OCI-LY7 (cell line): Measurements from ENCODE around the gene LGALS1. TPM values are rescaled to one million over a fixed set of nuclear protein-coding genes. Genes with fewer than 3 reads are reported as not detected.
"Not testable (repeated sequence)": the region's sequence is repeated elsewhere in the genome, so short reads cannot be mapped to it uniquely, and the experiment has no call there.

Source experiments
- BruUV-seq: library from RNA; stranded (reverse); fragments of 400-500 nt; replicated peaks from 2 replicates; lab custom pipeline; 2021; lab: Mats Ljungman, UMichigan
- CTCF ChIA-PET: fragments of 300-600 bp; sonication (Branson Sonifier 250); formaldehyde crosslinking; loops from one replicate; lab custom pipeline; 2022; ENCODE audit warnings: antibody characterized with exemption; ENCODE audit not compliant: unreplicated experiment; lab: Charles Lee
- POLR2A ChIA-PET: fragments of 300-600 bp; sonication (Branson Sonifier 250); formaldehyde crosslinking; loops from one replicate; lab custom pipeline; 2022; ENCODE audit warnings: antibody characterized with exemption; lab: Charles Lee
- DNase-seq: peaks from one replicate; pipeline ENCODE4 v3.0.0-alpha.2; 2015; ENCODE audit warnings: low spot score
- H2AFZ ChIP-seq: fragments of 200-600 bp; sonication (generic), shearing (Covaris generic); 2 replicates; pipeline ENCODE4 v1.6.1; 2014; ENCODE audit warnings: mild to moderate bottlenecking, antibody characterized with exemption, low read length, moderate library complexity
- H3K27ac ChIP-seq: fragments of 200-600 bp; sonication (generic); 2 replicates; pipeline ENCODE4 v1.5.1; 2014; ENCODE audit warnings: mixed run types, low read depth, mild to moderate bottlenecking, moderate library complexity, low read length, inconsistent platforms; ENCODE audit not compliant: poor library complexity, severe bottlenecking
- H3K36me3 ChIP-seq: fragments of 200-600 bp; sonication (generic); 2 replicates; pipeline ENCODE4 v1.6.1; 2014; ENCODE audit warnings: mild to moderate bottlenecking, antibody characterized with exemption, low read length, moderate library complexity, mixed read lengths; ENCODE audit not compliant: insufficient read depth
- H3K4me1 ChIP-seq: fragments of 200-600 bp; sonication (generic); 2 replicates; pipeline ENCODE4 v1.5.1; 2014; ENCODE audit warnings: mild to moderate bottlenecking, low read length; ENCODE audit not compliant: insufficient read depth, poor library complexity, severe bottlenecking
- H3K4me2 ChIP-seq: fragments of 200-600 bp; sonication (generic); 2 replicates; pipeline ENCODE4 v1.6.1; 2014; ENCODE audit warnings: mild to moderate bottlenecking, low read length
- H3K4me3 ChIP-seq: fragments of 200-600 bp; sonication (generic); 2 replicates; pipeline ENCODE4 v1.5.1; 2014; ENCODE audit warnings: mild to moderate bottlenecking, low read depth, low read length; ENCODE audit not compliant: poor library complexity, severe bottlenecking
- H3K79me2 ChIP-seq: fragments of 200-600 bp; sonication (generic); 2 replicates; pipeline ENCODE4 v1.6.1; 2016; ENCODE audit warnings: low read depth, mild to moderate bottlenecking, low read length, moderate library complexity, mixed read lengths; ENCODE audit not compliant: insufficient read depth
- H3K9me2 ChIP-seq: fragments of 200-600 bp; sonication (generic); 2 replicates; pipeline ENCODE4 v1.6.1; 2016; ENCODE audit warnings: mild to moderate bottlenecking, low read length, mixed read lengths; ENCODE audit not compliant: insufficient read depth
- H3K9me3 ChIP-seq: fragments of 200-600 bp; sonication (generic); 2 replicates; pipeline ENCODE4 v1.6.1; 2014; ENCODE audit warnings: mild to moderate bottlenecking, mixed run types, low read length, mixed read lengths
- H4K20me1 ChIP-seq: fragments of 200-600 bp; sonication (generic); 2 replicates; pipeline ENCODE4 v1.6.1; 2014; ENCODE audit warnings: mild to moderate bottlenecking, antibody characterized with exemption, low read length, moderate library complexity, mixed read lengths; ENCODE audit not compliant: insufficient read depth
- EZH2phosphoT487 ChIP-seq: fragments of 200-600 bp; sonication (generic); IDR thresholded peaks from 2 replicates; pipeline ENCODE4 v1.6.1; 2018; ENCODE audit warnings: low read depth, borderline replicate concordance, mild to moderate bottlenecking, mixed run types, antibody characterized with exemption, low read length, moderate library complexity, mixed read lengths
- intact Hi-C: fragments of 100-400 bp; cut with micrococcal nuclease; formaldehyde crosslinking; loops from one replicate; pipeline ENCODE4 v1.10.0; 2022; ENCODE audit not compliant: unreplicated experiment
- total RNA-seq, 2 experiments: library from RNA; depleted of rRNA in 1 of 2; stranded (reverse); fragments of >200 nt in 1 of 2; shearing (Covaris generic) in 1 of 2; gene quantifications; 2 replicates each; pipeline ENCODE4 v1.2.3, GENCODE V29; 2014 to 2022
- TF ChIP-seq, protein P1 (sequence below): fragments of 200-600 bp; sonication (generic); conservative IDR thresholded peaks from 2 replicates; pipeline ENCODE4 v1.5.1; 2014; ENCODE audit warnings: mild to moderate bottlenecking, antibody characterized with exemption, low read length, moderate library complexity, mixed read lengths

LGALS1 gene
- total RNA-seq, 2 experiments from 2014 or later = 57.3 to 93.1 TPM

DNA sequence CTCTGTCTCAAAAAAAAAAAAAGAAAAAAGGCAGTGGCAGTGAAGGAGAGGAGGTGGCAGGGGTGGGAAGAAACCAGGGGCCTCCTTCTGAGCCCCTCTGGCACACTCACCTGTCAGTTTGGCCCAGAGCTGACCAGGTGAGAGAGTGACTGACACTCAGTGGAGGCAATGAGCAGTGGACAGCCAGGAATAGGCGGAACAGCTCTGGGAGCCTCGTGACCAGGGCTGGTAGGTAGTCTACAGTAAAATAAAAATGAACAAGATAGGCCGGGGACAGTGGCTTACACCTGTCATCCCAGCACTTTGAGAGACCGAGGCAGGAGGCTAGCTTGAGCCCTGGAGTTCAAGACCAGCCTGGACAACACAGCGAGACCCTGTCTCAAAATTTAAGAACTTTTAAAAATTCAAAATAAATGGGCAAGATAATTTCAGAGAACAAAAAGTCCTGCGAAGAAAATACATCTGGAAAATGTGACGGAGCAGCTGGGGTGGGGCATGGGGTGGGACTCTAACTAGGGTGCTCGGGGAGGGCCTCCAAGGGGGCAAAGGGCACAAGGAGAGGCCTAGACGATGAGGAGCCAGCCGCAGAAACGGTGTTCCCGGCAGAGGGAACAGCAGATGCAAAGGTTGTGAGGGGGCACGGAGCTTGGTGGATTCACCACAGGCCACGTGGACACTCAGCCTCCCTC is 20.7 kb upstream of the LGALS1 start:
- CTCF ChIA-PET = interaction anchor here (0.6 kb wide), 1 partner anchor 113 kb away, joined by 3 read pairs; no protein-coding TSS in a partner anchor
- Histone ChIP-seq H3K4me1 (peaks cover 7% of the 10 kb centered on the region), H3K4me3 (no peak overlapping the region), H3K4me2 (no peak overlapping the region), H4K20me1 (peaks cover 4% of the 10 kb centered on the region; the same call in 1 of the 2 replicates), H3K36me3 (peaks cover 33% of the 10 kb centered on the region), H3K9me2 (no peaks in the 10 kb centered on the region), H3K9me3 (no peaks in the 10 kb centered on the region), H3K79me2 (peaks cover 6% of the 10 kb centered on the region), H2AFZ (no peak overlapping the region), H3K27ac (no peak overlapping the region)
- TF ChIP-seq EZH2phosphoT487 = no peak
- TF ChIP-seq, protein P1, sequence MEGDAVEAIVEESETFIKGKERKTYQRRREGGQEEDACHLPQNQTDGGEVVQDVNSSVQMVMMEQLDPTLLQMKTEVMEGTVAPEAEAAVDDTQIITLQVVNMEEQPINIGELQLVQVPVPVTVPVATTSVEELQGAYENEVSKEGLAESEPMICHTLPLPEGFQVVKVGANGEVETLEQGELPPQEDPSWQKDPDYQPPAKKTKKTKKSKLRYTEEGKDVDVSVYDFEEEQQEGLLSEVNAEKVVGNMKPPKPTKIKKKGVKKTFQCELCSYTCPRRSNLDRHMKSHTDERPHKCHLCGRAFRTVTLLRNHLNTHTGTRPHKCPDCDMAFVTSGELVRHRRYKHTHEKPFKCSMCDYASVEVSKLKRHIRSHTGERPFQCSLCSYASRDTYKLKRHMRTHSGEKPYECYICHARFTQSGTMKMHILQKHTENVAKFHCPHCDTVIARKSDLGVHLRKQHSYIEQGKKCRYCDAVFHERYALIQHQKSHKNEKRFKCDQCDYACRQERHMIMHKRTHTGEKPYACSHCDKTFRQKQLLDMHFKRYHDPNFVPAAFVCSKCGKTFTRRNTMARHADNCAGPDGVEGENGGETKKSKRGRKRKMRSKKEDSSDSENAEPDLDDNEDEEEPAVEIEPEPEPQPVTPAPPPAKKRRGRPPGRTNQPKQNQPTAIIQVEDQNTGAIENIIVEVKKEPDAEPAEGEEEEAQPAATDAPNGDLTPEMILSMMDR = no peak
- POLR2A ChIA-PET = no interaction called here
- BruUV-seq = no TSS peak
- intact Hi-C loops = no loop called here
- no peak for DNase-seq

DNA sequence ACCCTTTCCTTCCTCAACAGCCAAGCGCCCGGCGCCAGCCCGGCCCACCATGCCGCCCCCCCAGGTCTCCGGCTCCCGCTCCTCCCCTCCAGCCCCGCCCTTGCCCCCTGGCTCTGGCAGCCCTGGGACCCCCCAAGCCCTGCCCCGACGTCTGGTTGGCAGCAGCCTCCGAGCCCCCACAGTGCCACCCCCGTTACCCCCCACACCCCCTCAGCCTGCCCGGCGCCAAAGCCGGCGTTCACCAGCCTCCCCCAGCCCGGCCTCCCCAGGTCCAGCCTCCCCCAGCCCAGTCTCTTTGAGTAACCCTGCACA is 20.2 kb upstream of the LGALS1 start:
- Histone ChIP-seq H3K9me3 (no peaks in the 10 kb centered on the region), H3K4me1 (peaks cover 9% of the 10 kb centered on the region), H2AFZ (no peak overlapping the region), H3K9me2 (no peaks in the 10 kb centered on the region), H3K4me2 (no peak overlapping the region), H3K27ac (no peak overlapping the region), H3K36me3 (peaks cover 33% of the 10 kb centered on the region), H3K79me2 (peaks cover 11% of the 10 kb centered on the region), H4K20me1 (peaks cover 9% of the 10 kb centered on the region), H3K4me3 (no peak overlapping the region)
- DNase-seq = no peak
- TF ChIP-seq, protein P1 = no peak
- TF ChIP-seq EZH2phosphoT487 = no peak
- POLR2A ChIA-PET = no interaction called here
- CTCF ChIA-PET = interaction anchor here (0.6 kb wide), 1 partner anchor 113 kb away, joined by 3 read pairs; no protein-coding TSS in a partner anchor
- no TSS peak for BruUV-seq
- intact Hi-C loops = no loop called here

DNA sequence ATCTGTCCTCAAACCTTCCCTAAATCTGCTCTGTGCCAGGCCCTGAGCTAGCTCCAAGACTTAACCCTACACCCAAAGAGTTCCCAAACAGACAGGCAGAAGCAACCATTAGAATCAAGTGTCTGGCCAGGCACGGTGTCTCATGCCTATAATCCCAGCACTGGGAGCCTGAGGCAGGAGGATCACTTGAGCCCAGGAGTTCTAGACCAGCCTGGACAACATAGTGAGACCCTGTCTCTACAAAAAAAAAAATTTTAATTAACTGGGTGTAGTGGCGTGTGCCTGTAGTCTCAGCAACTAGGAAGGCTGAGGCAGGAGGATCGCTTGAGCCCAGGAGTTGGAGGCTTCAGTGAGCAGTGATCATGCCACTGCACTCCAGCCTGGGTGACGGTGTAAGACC is 18.9 kb upstream of the LGALS1 start:
- H3K9me2 ChIP-seq, H3K9me3 ChIP-seq, H3K27ac ChIP-seq, H3K4me3 ChIP-seq, POLR2A ChIA-PET, CTCF ChIA-PET, BruUV-seq, H2AFZ ChIP-seq, intact Hi-C loops, H3K4me2 ChIP-seq, DNase-seq: not testable (repeated sequence)
- Histone ChIP-seq H4K20me1 (peaks cover 17% of the 10 kb centered on the region), H3K36me3 (peaks cover 33% of the 10 kb centered on the region), H3K79me2 (peaks cover 25% of the 10 kb centered on the region), H3K4me1 (peaks cover 23% of the 10 kb centered on the region)
